Measurements from ENCODE around the gene ZFP36. TPM values are rescaled to one million over a fixed set of nuclear protein-coding genes. Genes with fewer than 3 reads are reported as not detected.

The ZFP36 gene
- total RNA-seq, 4 donors from 2014 or later, result 125 to 274 (median 178) TPM

- Histone ChIP-seq H3K4me3 (no peak overlapping the region), H3K27me3 (no peaks in the 10 kb centered on the region), H3K36me3 (peaks cover 2 to 53% (median 11%) of the 10 kb centered on the region in 3 donors), H3K4me1 (peaks cover 4 to 81% (median 47%) of the 10 kb centered on the region in 4 donors), H3K27ac (peak overlapping the region; percentile 77 to 99 (median 88)), H3K9me3 (no peaks in the 10 kb centered on the region)
- TF ChIP-seq EP300 (IDR thresholded peaks at IDR 0.05), result no peak
- DNase-seq (ENCODE audit: low spot score in 2 of 2), result no peak
- 95 to 100% methylated on average over 1 of the region's 1 CpG for WGBS, 2 donors
Observed at GRCh38 chr19:39365531-39365930, 41.1 kb upstream of the ZFP36 start.

- Histone ChIP-seq H3K4me1 (peaks cover 5 to 81% (median 43%) of the 10 kb centered on the region in 4 donors), H3K36me3 (peaks cover 5 to 49% (median 11%) of the 10 kb centered on the region in 3 donors), H3K4me3 (no peak overlapping the region), H3K27ac (peak overlapping the region in 2 of 4 donors; percentile 93 to 99), H3K9me3 (no peaks in the 10 kb centered on the region), H3K27me3 (no peaks in the 10 kb centered on the region)
- TF ChIP-seq EP300 (IDR thresholded peaks at IDR 0.05), result no peak
- no peak for DNase-seq (ENCODE audit: low spot score in 2 of 2)
- 82 to 86% methylated on average over 2 of the region's 2 CpGs for WGBS, 2 donors
Observed at GRCh38 chr19:39369200-39369599, 37.4 kb upstream of the ZFP36 start.

- TF ChIP-seq CTCF (IDR thresholded peaks at IDR 0.05) (no peak), EP300 (IDR thresholded peaks at IDR 0.05) (no peak), POLR2A (IDR thresholded peaks at IDR 0.05) (no peak)
- Histone ChIP-seq H3K4me3 (no peak overlapping the region), H3K36me3 (peaks cover 5 to 55% (median 11%) of the 10 kb centered on the region in 3 donors), H3K4me1 (peaks cover 5 to 73% (median 34%) of the 10 kb centered on the region in 4 donors), H3K27me3 (no peaks in the 10 kb centered on the region), H3K27ac (peak overlapping the region in 3 of 4 donors; percentile 34 to 97 (median 93)), H3K9me3 (no peaks in the 10 kb centered on the region)
- no peak for DNase-seq (ENCODE audit: low spot score in 2 of 2)
- WGBS, 2 donors, result 90 to 93% methylated on average over 5 of the region's 5 CpGs
Observed at GRCh38 chr19:39370735-39371134, 35.9 kb upstream of the ZFP36 start.

- DNase-seq (ENCODE audit: low spot score in 2 of 2), result peak; percentile 72 to 87
- Histone ChIP-seq H3K27ac (peak overlapping the region; percentile 86 to 97 (median 92)), H3K9me3 (no peaks in the 10 kb centered on the region), H3K27me3 (no peaks in the 10 kb centered on the region), H3K4me1 (peaks cover 5 to 58% (median 30%) of the 10 kb centered on the region in 4 donors), H3K4me3 (peak overlapping the region in 1 of 4 donors; percentile 6), H3K36me3 (peaks cover 5 to 61% (median 20%) of the 10 kb centered on the region in 3 donors)
- 19 to 30% methylated on average over 8 of the region's 8 CpGs for WGBS, 2 donors
- no peak for TF ChIP-seq POLR2A (IDR thresholded peaks at IDR 0.05)
- no peak for TF ChIP-seq CTCF (IDR thresholded peaks at IDR 0.05)
- peak in 1 of 2 donors; percentile 88 for TF ChIP-seq EP300 (IDR thresholded peaks at IDR 0.05)
Observed at GRCh38 chr19:39372047-39372802, 34.4 kb upstream of the ZFP36 start.

GRCh38 chr19:39372941-39373340, 33.7 kb upstream of the ZFP36 start:
- Histone ChIP-seq H3K27ac (peak overlapping the region; percentile 86 to 97 (median 92)), H3K4me3 (peak overlapping the region in 1 of 4 donors; percentile 6), H3K9me3 (no peaks in the 10 kb centered on the region), H3K27me3 (no peaks in the 10 kb centered on the region), H3K36me3 (peaks cover 5 to 61% (median 27%) of the 10 kb centered on the region in 3 donors), H3K4me1 (peaks cover 5 to 52% (median 27%) of the 10 kb centered on the region in 4 donors)
- TF ChIP-seq CTCF (IDR thresholded peaks at IDR 0.05) (no peak), POLR2A (IDR thresholded peaks at IDR 0.05) (no peak), EP300 (IDR thresholded peaks at IDR 0.05) (no peak)
- 21 to 56% methylated on average over 2 of the region's 2 CpGs for WGBS, 2 donors
- no peak for DNase-seq (ENCODE audit: low spot score in 2 of 2)

GRCh38 chr19:39375929-39376328, 30.7 kb upstream of the ZFP36 start:
- no peak overlapping the region for H3K4me3 ChIP-seq
- no peaks in the 10 kb centered on the region for H3K27me3 ChIP-seq
- peak overlapping the region in 3 of 4 donors; percentile 31 to 97 (median 93) for H3K27ac ChIP-seq
- DNase-seq (ENCODE audit: low spot score in 2 of 2), result no peak
- no peaks in the 10 kb centered on the region for H3K9me3 ChIP-seq
- no peak for TF ChIP-seq EP300 (IDR thresholded peaks at IDR 0.05)
- H3K4me1 ChIP-seq, result peaks cover 5 to 44% (median 27%) of the 10 kb centered on the region in 4 donors
- peaks cover 7 to 63% (median 31%) of the 10 kb centered on the region in 3 donors for H3K36me3 ChIP-seq
